Right lobe of liver (tissue), 4 donors: ENCODE data around the gene QTRT2.

Experiments used
- POLR2A ChIP-seq: fragments of 450-650 bp; IDR thresholded peaks from one replicate; pipeline ENCODE4 v1.6.1; 2017; ENCODE audit warnings: antibody characterized with exemption, mild to moderate bottlenecking
- TF ChIP-seq, protein P1 (sequence below), 4 donors: fragments of 200-600 bp in 3 of 4; fragments of 450-650 bp in 1 of 4; IDR thresholded peaks; one replicate each; pipeline versions ENCODE4 v1.5.1 to v1.8.0; 2016 to 2022; ENCODE audit warnings: antibody characterized with exemption in 4 of 4, mild to moderate bottlenecking in 2 of 4
- donor health status: DM: no; HTN: no; CAD: no.
- donor health status: DM: no; HTN: no; CAD: no.
- donor health status: DM: no; HTN: yes; CAD: no.

GRCh38 chr3:114086356-114086755, 29.8 kb downstream of the QTRT2 start:
- TF ChIP-seq, protein P1, sequence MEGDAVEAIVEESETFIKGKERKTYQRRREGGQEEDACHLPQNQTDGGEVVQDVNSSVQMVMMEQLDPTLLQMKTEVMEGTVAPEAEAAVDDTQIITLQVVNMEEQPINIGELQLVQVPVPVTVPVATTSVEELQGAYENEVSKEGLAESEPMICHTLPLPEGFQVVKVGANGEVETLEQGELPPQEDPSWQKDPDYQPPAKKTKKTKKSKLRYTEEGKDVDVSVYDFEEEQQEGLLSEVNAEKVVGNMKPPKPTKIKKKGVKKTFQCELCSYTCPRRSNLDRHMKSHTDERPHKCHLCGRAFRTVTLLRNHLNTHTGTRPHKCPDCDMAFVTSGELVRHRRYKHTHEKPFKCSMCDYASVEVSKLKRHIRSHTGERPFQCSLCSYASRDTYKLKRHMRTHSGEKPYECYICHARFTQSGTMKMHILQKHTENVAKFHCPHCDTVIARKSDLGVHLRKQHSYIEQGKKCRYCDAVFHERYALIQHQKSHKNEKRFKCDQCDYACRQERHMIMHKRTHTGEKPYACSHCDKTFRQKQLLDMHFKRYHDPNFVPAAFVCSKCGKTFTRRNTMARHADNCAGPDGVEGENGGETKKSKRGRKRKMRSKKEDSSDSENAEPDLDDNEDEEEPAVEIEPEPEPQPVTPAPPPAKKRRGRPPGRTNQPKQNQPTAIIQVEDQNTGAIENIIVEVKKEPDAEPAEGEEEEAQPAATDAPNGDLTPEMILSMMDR (IDR thresholded peaks at IDR 0.05) = no peak
- no peak for TF ChIP-seq POLR2A
